Measurements from ENCODE around the gene CAMK1D.

DNA sequence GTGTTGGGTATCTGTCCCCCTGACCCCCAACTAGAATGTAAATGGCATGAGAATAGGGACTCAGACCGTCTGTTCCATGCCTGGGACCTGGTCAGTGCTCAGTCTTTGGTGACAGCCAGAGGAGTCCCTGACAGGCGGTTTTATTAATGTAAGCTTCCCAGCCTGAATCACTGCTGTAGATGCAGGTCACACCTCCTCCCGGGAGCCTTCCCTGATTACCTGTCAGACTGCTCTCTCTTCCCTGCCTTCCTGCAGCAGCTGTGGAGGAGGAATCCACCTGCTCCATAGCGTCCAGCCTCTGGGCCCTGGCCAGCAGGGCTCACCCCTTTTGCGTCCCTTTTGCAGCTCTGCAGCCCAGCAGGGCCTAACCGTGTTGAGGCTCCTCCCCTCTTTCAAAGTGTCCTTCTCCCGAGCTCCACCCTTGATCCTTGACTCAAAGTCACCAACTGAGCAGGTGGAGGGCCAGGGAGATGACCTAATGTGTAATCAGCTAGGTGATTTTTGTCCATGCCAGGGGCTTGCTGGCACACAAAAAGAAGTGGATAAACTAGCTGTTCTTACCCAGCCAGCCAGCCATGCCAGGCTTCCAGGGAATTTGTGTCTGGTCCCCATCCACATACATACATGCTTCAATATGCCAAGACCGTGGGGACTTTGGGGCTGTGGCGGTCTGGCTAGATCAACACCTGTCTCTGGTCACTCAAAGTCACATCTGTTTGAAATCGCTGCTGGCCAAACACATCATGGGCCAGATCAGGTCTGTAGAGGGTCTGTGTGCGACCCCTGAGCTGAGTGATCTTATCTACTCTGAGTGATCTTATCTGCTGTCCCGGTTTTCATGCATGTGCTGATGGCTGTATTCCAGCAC is 457.1 kb downstream of the CAMK1D start:
- no peak for TF ChIP-seq POLR2A (IDR thresholded peaks at IDR 0.05; ENCODE audit: extremely low read depth, insufficient read length)
- TF ChIP-seq, protein P1, sequence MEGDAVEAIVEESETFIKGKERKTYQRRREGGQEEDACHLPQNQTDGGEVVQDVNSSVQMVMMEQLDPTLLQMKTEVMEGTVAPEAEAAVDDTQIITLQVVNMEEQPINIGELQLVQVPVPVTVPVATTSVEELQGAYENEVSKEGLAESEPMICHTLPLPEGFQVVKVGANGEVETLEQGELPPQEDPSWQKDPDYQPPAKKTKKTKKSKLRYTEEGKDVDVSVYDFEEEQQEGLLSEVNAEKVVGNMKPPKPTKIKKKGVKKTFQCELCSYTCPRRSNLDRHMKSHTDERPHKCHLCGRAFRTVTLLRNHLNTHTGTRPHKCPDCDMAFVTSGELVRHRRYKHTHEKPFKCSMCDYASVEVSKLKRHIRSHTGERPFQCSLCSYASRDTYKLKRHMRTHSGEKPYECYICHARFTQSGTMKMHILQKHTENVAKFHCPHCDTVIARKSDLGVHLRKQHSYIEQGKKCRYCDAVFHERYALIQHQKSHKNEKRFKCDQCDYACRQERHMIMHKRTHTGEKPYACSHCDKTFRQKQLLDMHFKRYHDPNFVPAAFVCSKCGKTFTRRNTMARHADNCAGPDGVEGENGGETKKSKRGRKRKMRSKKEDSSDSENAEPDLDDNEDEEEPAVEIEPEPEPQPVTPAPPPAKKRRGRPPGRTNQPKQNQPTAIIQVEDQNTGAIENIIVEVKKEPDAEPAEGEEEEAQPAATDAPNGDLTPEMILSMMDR (IDR thresholded peaks at IDR 0.05; ENCODE audit: low read depth, low read length) = no peak
- TF ChIP-seq MYC (IDR thresholded peaks at IDR 0.05; ENCODE audit: low read depth, low read length) = no peak

All from NB4 (cell line).